Measurements from ENCODE around the gene ARL2BP. TPM values are rescaled to one million over a fixed set of nuclear protein-coding genes. Genes with fewer than 3 reads are reported as not detected.

ARL2BP gene
- total RNA-seq, 1 donor from 2014 or later: 67.4 TPM

DNA sequence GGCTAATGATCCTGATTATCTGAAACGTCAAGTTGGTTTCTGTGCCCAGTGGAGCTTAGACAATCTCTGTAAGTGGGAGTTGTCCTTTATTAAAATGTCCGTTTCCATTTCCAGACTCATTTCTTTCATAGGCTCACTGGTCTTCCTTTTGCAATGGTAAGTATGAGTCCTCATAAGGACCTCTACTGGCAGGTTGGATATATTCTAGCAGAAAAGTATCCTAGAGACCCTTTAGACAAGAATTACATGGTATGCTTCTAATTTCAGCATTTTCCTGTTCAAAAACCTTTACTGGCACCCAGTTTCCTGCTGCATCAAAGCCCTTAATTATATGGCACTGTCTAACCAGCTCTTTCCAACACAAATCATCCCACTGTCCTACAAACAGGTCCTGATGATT is 28.1 kb upstream of the ARL2BP start:
- Mint-ChIP-seq H3K27me3 (ENCODE audit: unreplicated experiment) (no peaks in the 10 kb centered on the region), H3K27ac (ENCODE audit: unreplicated experiment) (no peak overlapping the region), H3K9me3 (ENCODE audit: unreplicated experiment) (peaks cover 27% of the 10 kb centered on the region), H3K36me3 (ENCODE audit: unreplicated experiment) (peaks cover 78% of the 10 kb centered on the region), H3K4me3 (ENCODE audit: unreplicated experiment) (no peak overlapping the region), H3K4me1 (ENCODE audit: unreplicated experiment) (no peaks in the 10 kb centered on the region)
- DNase-seq (ENCODE audit: extremely low spot score, unreplicated experiment): no peak
- no peak for TF ChIP-seq CTCF (IDR thresholded peaks at IDR 0.05)

DNA sequence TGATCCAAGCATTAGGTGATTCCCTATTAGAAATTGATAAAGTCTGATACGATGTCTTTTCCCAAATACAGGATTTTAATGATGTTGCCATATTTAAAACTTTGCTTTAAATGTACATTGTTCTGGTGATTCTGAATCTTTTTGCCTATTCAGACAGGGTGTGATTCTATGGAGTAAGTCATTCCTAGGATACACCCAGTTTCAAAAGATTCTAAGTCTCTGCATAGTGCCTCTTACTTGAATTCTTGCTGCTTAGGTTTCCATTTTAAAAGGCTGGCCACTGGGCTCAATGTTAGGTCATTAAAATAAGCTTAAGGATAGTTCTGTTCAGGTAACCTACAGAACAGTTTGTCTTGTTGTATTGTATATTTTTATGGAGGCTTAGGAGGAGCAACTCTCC is 22.0 kb upstream of the ARL2BP start:
- DNase-seq (ENCODE audit: extremely low spot score, unreplicated experiment): no peak
- H3K9me3 Mint-ChIP-seq (ENCODE audit: unreplicated experiment): peaks cover 8% of the 10 kb centered on the region
- peaks cover 68% of the 10 kb centered on the region for H3K36me3 Mint-ChIP-seq (ENCODE audit: unreplicated experiment)
- H3K4me3 Mint-ChIP-seq (ENCODE audit: unreplicated experiment): no peak overlapping the region
- no peaks in the 10 kb centered on the region for H3K4me1 Mint-ChIP-seq (ENCODE audit: unreplicated experiment)
- TF ChIP-seq CTCF (IDR thresholded peaks at IDR 0.05): no peak
- no peaks in the 10 kb centered on the region for H3K27me3 Mint-ChIP-seq (ENCODE audit: unreplicated experiment)
- H3K27ac Mint-ChIP-seq (ENCODE audit: unreplicated experiment): no peak overlapping the region

- Mint-ChIP-seq H3K36me3 (ENCODE audit: unreplicated experiment) (peaks cover 56% of the 10 kb centered on the region), H3K4me3 (ENCODE audit: unreplicated experiment) (no peak overlapping the region), H3K4me1 (ENCODE audit: unreplicated experiment) (no peaks in the 10 kb centered on the region), H3K27me3 (ENCODE audit: unreplicated experiment) (no peaks in the 10 kb centered on the region), H3K27ac (ENCODE audit: unreplicated experiment) (no peak overlapping the region), H3K9me3 (ENCODE audit: unreplicated experiment) (no peaks in the 10 kb centered on the region)
- DNase-seq (ENCODE audit: extremely low spot score, unreplicated experiment): no peak
- no peak for TF ChIP-seq CTCF (IDR thresholded peaks at IDR 0.05)
Observed at GRCh38 chr16:57224651-57225335, 20.3 kb upstream of the ARL2BP start.

GRCh38 chr16:57225978-57226377 is 19.1 kb upstream of the ARL2BP start:
- no peak for DNase-seq (ENCODE audit: extremely low spot score, unreplicated experiment)
- peaks cover 55% of the 10 kb centered on the region for H3K36me3 Mint-ChIP-seq (ENCODE audit: unreplicated experiment)
- H3K27me3 Mint-ChIP-seq (ENCODE audit: unreplicated experiment): no peaks in the 10 kb centered on the region
- H3K4me1 Mint-ChIP-seq (ENCODE audit: unreplicated experiment): no peaks in the 10 kb centered on the region
- no peak overlapping the region for H3K4me3 Mint-ChIP-seq (ENCODE audit: unreplicated experiment)
- H3K27ac Mint-ChIP-seq (ENCODE audit: unreplicated experiment): no peak overlapping the region
- no peak for TF ChIP-seq CTCF (IDR thresholded peaks at IDR 0.05)
- H3K9me3 Mint-ChIP-seq (ENCODE audit: unreplicated experiment): no peaks in the 10 kb centered on the region

- Mint-ChIP-seq H3K27ac (ENCODE audit: unreplicated experiment) (no peak overlapping the region), H3K9me3 (ENCODE audit: unreplicated experiment) (no peaks in the 10 kb centered on the region), H3K4me1 (ENCODE audit: unreplicated experiment) (no peaks in the 10 kb centered on the region), H3K36me3 (ENCODE audit: unreplicated experiment) (peaks cover 53% of the 10 kb centered on the region), H3K4me3 (ENCODE audit: unreplicated experiment) (no peak overlapping the region), H3K27me3 (ENCODE audit: unreplicated experiment) (no peaks in the 10 kb centered on the region)
- DNase-seq (ENCODE audit: extremely low spot score, unreplicated experiment): no peak
- no peak for TF ChIP-seq CTCF (IDR thresholded peaks at IDR 0.05)
Observed at GRCh38 chr16:57226701-57227621, 18.1 kb upstream of the ARL2BP start.
